ENCODE measurements around the gene SIX3. TPM values are rescaled to one million over a fixed set of nuclear protein-coding genes. Genes with fewer than 3 reads are reported as not detected.

Gene SIX3
- total RNA-seq, 1 experiment from 2014 or later: 13.2 TPM

GRCh38 chr2:44960871-44961270 lies 19.4 kb downstream of the SIX3 start:
- peaks cover 32% of the 10 kb centered on the region for H3K4me1 Mint-ChIP-seq
- peaks cover 22% of the 10 kb centered on the region for H3K27me3 Mint-ChIP-seq (ENCODE audit: low read depth)
- H3K36me3 Mint-ChIP-seq: no peaks in the 10 kb centered on the region
- no peak overlapping the region for H3K27ac Mint-ChIP-seq
- ChIA-PET CTCF (no interaction called here), POLR2A (no interaction called here)
- no peak overlapping the region for H3K4me3 Mint-ChIP-seq
- no peak for DNase-seq (ENCODE audit: low spot score)
- no peaks in the 10 kb centered on the region for H3K9me3 Mint-ChIP-seq
- TF ChIP-seq, protein P1, sequence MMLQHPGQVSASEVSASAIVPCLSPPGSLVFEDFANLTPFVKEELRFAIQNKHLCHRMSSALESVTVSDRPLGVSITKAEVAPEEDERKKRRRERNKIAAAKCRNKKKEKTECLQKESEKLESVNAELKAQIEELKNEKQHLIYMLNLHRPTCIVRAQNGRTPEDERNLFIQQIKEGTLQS (CRISPR knock-in tag; conservative IDR thresholded peaks at IDR 0.05): no peak
- TF ChIP-seq SP1 (CRISPR knock-in tag; conservative IDR thresholded peaks at IDR 0.05) (no peak), ZMAT4 (CRISPR knock-in tag; IDR thresholded peaks at IDR 0.05) (no peak), KAT7 (CRISPR knock-in tag; IDR thresholded peaks at IDR 0.05; ENCODE audit: borderline replicate concordance) (no peak), HMGA2 (CRISPR knock-in tag; IDR thresholded peaks at IDR 0.05) (no peak), NR2C2 (CRISPR knock-in tag; IDR thresholded peaks at IDR 0.05) (no peak), RORB (CRISPR knock-in tag; IDR thresholded peaks at IDR 0.05) (no peak), ZNF121 (CRISPR knock-in tag; IDR thresholded peaks at IDR 0.05) (no peak)
- TF ChIP-seq, protein P2, sequence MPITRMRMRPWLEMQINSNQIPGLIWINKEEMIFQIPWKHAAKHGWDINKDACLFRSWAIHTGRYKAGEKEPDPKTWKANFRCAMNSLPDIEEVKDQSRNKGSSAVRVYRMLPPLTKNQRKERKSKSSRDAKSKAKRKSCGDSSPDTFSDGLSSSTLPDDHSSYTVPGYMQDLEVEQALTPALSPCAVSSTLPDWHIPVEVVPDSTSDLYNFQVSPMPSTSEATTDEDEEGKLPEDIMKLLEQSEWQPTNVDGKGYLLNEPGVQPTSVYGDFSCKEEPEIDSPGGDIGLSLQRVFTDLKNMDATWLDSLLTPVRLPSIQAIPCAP (CRISPR knock-in tag; IDR thresholded peaks at IDR 0.05): no peak
- ATAC-seq: no peak

DNA sequence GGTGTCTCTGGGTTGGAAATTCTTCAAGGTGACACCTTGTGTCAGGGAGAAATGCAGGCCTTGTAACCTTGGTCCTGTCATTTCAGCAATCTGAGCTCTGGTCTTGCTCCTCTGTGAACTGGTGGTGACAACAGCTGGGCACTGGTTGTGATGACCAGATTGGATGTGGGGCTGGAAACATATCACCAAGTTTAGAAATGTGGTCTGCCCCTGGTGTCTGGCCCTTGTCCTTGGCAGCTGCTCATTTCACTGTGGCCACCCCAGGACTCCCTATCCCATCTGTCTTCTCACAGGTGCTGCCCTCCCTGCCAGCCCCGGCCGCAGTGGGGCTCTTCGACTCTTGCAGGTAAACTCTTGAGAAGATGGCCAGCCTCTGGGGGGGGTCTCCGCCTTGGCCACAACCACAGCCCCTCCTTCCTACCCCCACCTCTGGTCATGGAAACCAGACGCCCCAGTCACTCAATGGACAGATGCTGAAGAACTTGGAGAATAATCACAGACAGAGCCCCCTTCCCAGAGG lies 20.7 kb downstream of the SIX3 start:
- DNase-seq (ENCODE audit: low spot score) (no peak), ATAC-seq (no peak)
- no peak for TF ChIP-seq TEAD4 (CRISPR knock-in tag; IDR thresholded peaks at IDR 0.05)
- TF ChIP-seq, protein P3, sequence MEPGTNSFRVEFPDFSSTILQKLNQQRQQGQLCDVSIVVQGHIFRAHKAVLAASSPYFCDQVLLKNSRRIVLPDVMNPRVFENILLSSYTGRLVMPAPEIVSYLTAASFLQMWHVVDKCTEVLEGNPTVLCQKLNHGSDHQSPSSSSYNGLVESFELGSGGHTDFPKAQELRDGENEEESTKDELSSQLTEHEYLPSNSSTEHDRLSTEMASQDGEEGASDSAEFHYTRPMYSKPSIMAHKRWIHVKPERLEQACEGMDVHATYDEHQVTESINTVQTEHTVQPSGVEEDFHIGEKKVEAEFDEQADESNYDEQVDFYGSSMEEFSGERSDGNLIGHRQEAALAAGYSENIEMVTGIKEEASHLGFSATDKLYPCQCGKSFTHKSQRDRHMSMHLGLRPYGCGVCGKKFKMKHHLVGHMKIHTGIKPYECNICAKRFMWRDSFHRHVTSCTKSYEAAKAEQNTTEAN (CRISPR knock-in tag; IDR thresholded peaks at IDR 0.05): no peak
- no peak for TF ChIP-seq ESRRA (CRISPR knock-in tag; IDR thresholded peaks at IDR 0.05; ENCODE audit: borderline replicate concordance)
- no peak for TF ChIP-seq MXD4 (CRISPR knock-in tag; IDR thresholded peaks at IDR 0.05; ENCODE audit: borderline replicate concordance)
- TF ChIP-seq ZNF317 (CRISPR knock-in tag; IDR thresholded peaks at IDR 0.05; ENCODE audit: borderline replicate concordance, low read depth): no peak
- TF ChIP-seq USF2 (CRISPR knock-in tag; IDR thresholded peaks at IDR 0.05): no peak
- no peak for TF ChIP-seq SMAD4 (CRISPR knock-in tag; IDR thresholded peaks at IDR 0.05)
- no peak for TF ChIP-seq ATF1 (CRISPR knock-in tag; IDR thresholded peaks at IDR 0.05)
- TF ChIP-seq SOX15 (CRISPR knock-in tag; IDR thresholded peaks at IDR 0.05): no peak
- TF ChIP-seq OVOL2 (CRISPR knock-in tag; IDR thresholded peaks at IDR 0.05; ENCODE audit: borderline replicate concordance): no peak
- TF ChIP-seq, protein P4, sequence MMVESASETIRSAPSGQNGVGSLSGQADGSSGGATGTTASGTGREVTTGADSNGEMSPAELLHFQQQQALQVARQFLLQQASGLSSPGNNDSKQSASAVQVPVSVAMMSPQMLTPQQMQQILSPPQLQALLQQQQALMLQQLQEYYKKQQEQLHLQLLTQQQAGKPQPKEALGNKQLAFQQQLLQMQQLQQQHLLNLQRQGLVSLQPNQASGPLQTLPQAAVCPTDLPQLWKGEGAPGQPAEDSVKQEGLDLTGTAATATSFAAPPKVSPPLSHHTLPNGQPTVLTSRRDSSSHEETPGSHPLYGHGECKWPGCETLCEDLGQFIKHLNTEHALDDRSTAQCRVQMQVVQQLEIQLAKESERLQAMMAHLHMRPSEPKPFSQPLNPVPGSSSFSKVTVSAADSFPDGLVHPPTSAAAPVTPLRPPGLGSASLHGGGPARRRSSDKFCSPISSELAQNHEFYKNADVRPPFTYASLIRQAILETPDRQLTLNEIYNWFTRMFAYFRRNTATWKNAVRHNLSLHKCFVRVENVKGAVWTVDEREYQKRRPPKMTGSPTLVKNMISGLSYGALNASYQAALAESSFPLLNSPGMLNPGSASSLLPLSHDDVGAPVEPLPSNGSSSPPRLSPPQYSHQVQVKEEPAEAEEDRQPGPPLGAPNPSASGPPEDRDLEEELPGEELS (CRISPR knock-in tag; IDR thresholded peaks at IDR 0.05): no peak
- TF ChIP-seq, protein P5, sequence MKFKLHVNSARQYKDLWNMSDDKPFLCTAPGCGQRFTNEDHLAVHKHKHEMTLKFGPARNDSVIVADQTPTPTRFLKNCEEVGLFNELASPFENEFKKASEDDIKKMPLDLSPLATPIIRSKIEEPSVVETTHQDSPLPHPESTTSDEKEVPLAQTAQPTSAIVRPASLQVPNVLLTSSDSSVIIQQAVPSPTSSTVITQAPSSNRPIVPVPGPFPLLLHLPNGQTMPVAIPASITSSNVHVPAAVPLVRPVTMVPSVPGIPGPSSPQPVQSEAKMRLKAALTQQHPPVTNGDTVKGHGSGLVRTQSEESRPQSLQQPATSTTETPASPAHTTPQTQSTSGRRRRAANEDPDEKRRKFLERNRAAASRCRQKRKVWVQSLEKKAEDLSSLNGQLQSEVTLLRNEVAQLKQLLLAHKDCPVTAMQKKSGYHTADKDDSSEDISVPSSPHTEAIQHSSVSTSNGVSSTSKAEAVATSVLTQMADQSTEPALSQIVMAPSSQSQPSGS (CRISPR knock-in tag; IDR thresholded peaks at IDR 0.05; ENCODE audit: borderline replicate concordance, low read depth): no peak
- Mint-ChIP-seq H3K4me1 (peaks cover 18% of the 10 kb centered on the region), H3K27ac (no peak overlapping the region), H3K27me3 (ENCODE audit: low read depth) (peaks cover 10% of the 10 kb centered on the region; the same call in 1 of the 2 replicates), H3K4me3 (no peak overlapping the region), H3K36me3 (no peaks in the 10 kb centered on the region), H3K9me3 (no peaks in the 10 kb centered on the region)
- POLR2A ChIA-PET: no interaction called here
- CTCF ChIA-PET: interaction anchor here (0.6 to 1.0 kb wide), 3 partner anchors 11 to 695 kb away, joined by 3 to 6 read pairs (median 3); no protein-coding TSS in a partner anchor
